C4-2B (cell line): ENCODE data around the gene NME7.

Source experiments
- ZFX ChIP-seq: fragments of 450-650 bp; IDR thresholded peaks from 2 replicates; pipeline ENCODE4 v1.6.1; 2017
- TF ChIP-seq, protein P1 (sequence below): fragments of 450-650 bp; conservative IDR thresholded peaks from 2 replicates; pipeline ENCODE4 v1.5.1; 2017; ENCODE audit warnings: mild to moderate bottlenecking

DNA sequence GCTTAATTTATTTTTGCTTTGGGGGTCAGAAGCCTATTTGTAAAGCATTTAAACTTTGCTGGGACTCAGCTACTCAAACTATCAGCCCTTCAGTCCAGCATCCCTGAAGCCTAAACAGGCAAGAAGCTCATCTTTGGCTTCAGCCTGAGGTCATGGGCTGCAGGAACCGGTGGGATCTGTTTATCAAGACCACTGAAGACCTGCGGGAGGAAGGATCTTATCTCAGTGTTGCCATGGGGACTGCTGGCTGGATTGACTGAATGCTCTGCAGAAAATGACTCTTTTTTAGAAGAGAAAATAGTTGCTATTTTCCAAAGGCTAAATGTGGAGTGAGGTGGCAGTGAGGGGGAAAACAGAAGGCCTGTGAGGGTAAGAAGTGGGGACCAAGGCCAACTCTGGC is 281.7 kb downstream of the NME7 start:
- TF ChIP-seq, protein P1, sequence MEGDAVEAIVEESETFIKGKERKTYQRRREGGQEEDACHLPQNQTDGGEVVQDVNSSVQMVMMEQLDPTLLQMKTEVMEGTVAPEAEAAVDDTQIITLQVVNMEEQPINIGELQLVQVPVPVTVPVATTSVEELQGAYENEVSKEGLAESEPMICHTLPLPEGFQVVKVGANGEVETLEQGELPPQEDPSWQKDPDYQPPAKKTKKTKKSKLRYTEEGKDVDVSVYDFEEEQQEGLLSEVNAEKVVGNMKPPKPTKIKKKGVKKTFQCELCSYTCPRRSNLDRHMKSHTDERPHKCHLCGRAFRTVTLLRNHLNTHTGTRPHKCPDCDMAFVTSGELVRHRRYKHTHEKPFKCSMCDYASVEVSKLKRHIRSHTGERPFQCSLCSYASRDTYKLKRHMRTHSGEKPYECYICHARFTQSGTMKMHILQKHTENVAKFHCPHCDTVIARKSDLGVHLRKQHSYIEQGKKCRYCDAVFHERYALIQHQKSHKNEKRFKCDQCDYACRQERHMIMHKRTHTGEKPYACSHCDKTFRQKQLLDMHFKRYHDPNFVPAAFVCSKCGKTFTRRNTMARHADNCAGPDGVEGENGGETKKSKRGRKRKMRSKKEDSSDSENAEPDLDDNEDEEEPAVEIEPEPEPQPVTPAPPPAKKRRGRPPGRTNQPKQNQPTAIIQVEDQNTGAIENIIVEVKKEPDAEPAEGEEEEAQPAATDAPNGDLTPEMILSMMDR: no peak
- TF ChIP-seq ZFX: no peak
